ENCODE data around the gene CDRT15L2. TPM values are rescaled to one million over a fixed set of nuclear protein-coding genes. Genes with fewer than 3 reads are reported as not detected.
A peak's percentile ranks its signal among the peaks of the same experiment; 100 is the strongest.
"Not testable (repeated sequence)": the region's sequence is repeated elsewhere in the genome, so short reads cannot be mapped to it uniquely, and the experiment has no call there.

Gene CDRT15L2
- not detected for total RNA-seq

GRCh38 chr17:20579424-20579823, at the start of gene CDRT15L2:
TSS of gene CDRT15L2 (plus strand) at chr17:20579724. CDS start at chr17:20579744, 20 bp downstream.
- ATAC-seq; DNase-seq (ENCODE audit: low spot score): not testable (repeated sequence)

GRCh38 chr17:20530104-20530503, 49.4 kb upstream of the CDRT15L2 start:
- ATAC-seq; DNase-seq (ENCODE audit: low spot score): not testable (repeated sequence)

GRCh38 chr17:20532544-20533090, 46.9 kb upstream of the CDRT15L2 start:
- not testable (repeated sequence) for DNase-seq (ENCODE audit: low spot score)

GRCh38 chr17:20533206-20533605, 46.3 kb upstream of the CDRT15L2 start:
- not testable (repeated sequence) for ATAC-seq; DNase-seq (ENCODE audit: low spot score)

More at GRCh38 chr17:20532544-20533090, 46.9 kb upstream of the CDRT15L2 start:
- ATAC-seq = not testable (repeated sequence)

GRCh38 chr17:20534711-20535550, 44.6 kb upstream of the CDRT15L2 start:
- not testable (repeated sequence) for ATAC-seq; DNase-seq (ENCODE audit: low spot score)

GRCh38 chr17:20540414-20540813, 39.1 kb upstream of the CDRT15L2 start:
- not testable (repeated sequence) for DNase-seq (ENCODE audit: low spot score); ATAC-seq

- not testable (repeated sequence) for DNase-seq (ENCODE audit: low spot score)
- peak; percentile 38 for ATAC-seq
These were observed 38.7 kb upstream of the CDRT15L2 start for GRCh38 chr17:20540865-20541264.

- peak; percentile 42 for ATAC-seq
- not testable (repeated sequence) for DNase-seq (ENCODE audit: low spot score)
These were observed 37.5 kb upstream of the CDRT15L2 start for GRCh38 chr17:20541853-20542546.

- DNase-seq (ENCODE audit: low spot score); ATAC-seq: not testable (repeated sequence)
These were observed 31.6 kb upstream of the CDRT15L2 start for GRCh38 chr17:20547923-20548322.

- not testable (repeated sequence) for DNase-seq (ENCODE audit: low spot score); ATAC-seq
These were observed 26.6 kb upstream of the CDRT15L2 start for GRCh38 chr17:20552920-20553319.

- not testable (repeated sequence) for ATAC-seq
These were observed 24.8 kb upstream of the CDRT15L2 start for GRCh38 chr17:20554728-20555127.

GRCh38 chr17:20555135-20556010, 24.2 kb upstream of the CDRT15L2 start:
- ATAC-seq = peak; percentile 38
- DNase-seq (ENCODE audit: low spot score) = not testable (repeated sequence)

More at GRCh38 chr17:20554728-20555127, 24.8 kb upstream of the CDRT15L2 start:
- not testable (repeated sequence) for DNase-seq (ENCODE audit: low spot score)

- ATAC-seq = not testable (repeated sequence)
These were observed 21.4 kb upstream of the CDRT15L2 start for GRCh38 chr17:20558096-20558495.

GRCh38 chr17:20559018-20559417, 20.5 kb upstream of the CDRT15L2 start:
- not testable (repeated sequence) for DNase-seq (ENCODE audit: low spot score); ATAC-seq

More at GRCh38 chr17:20558096-20558495, 21.4 kb upstream of the CDRT15L2 start:
- DNase-seq (ENCODE audit: low spot score) = not testable (repeated sequence)

- ATAC-seq (no peak), DNase-seq (ENCODE audit: low spot score) (no peak)
These were observed 16.9 kb upstream of the CDRT15L2 start for GRCh38 chr17:20562587-20562986.

GRCh38 chr17:20565245-20565644, 14.3 kb upstream of the CDRT15L2 start:
- DNase-seq (ENCODE audit: low spot score) = not testable (repeated sequence)

GRCh38 chr17:20565711-20566110, 13.8 kb upstream of the CDRT15L2 start:
- no peak for ATAC-seq
- DNase-seq (ENCODE audit: low spot score) = no peak

More at GRCh38 chr17:20565245-20565644, 14.3 kb upstream of the CDRT15L2 start:
- not testable (repeated sequence) for ATAC-seq

- not testable (repeated sequence) for DNase-seq (ENCODE audit: low spot score); ATAC-seq
These were observed 12.8 kb upstream of the CDRT15L2 start for GRCh38 chr17:20566736-20567135.

GRCh38 chr17:20567421-20567820, 12.1 kb upstream of the CDRT15L2 start:
- not testable (repeated sequence) for ATAC-seq; DNase-seq (ENCODE audit: low spot score)

GRCh38 chr17:20568604-20569003, 10.9 kb upstream of the CDRT15L2 start:
- not testable (repeated sequence) for DNase-seq (ENCODE audit: low spot score); ATAC-seq
